Measurements from ENCODE around the gene MYO1D. TPM values are rescaled to one million over a fixed set of nuclear protein-coding genes. Genes with fewer than 3 reads are reported as not detected.
"Not testable (repeated sequence)": the region's sequence is repeated elsewhere in the genome, so short reads cannot be mapped to it uniquely, and the experiment has no call there.

Gene MYO1D
- total RNA-seq, 1 donor from 2014 or later, result 38.9 TPM

DNA sequence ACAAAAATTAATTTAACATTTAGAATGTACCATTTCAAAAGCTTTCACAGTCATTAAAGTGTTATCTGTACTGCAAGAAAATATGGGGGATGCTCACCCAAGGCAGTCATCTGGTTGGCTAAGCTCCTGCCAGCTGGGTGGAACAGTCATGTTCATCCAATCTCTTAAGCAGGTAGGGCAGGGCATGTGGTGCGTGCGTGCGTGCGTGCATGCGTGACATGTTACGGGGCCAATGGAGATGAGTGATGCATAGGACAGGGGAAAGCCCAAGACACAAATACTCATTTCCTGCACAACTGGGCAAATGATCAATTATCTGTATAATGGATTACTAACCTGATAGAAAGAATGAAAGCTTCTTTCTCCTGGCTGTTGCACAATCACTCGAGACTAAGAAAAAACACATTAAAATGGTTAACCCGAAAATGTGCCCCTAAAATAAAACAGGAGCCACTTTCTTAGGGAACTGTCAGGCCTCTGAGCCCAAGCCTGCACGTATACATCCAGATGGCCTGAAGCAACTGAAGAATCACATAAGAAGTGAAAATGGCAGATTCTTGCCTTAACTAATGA is 104.4 kb downstream of the MYO1D start:
- DNase-seq, result no peak

DNA sequence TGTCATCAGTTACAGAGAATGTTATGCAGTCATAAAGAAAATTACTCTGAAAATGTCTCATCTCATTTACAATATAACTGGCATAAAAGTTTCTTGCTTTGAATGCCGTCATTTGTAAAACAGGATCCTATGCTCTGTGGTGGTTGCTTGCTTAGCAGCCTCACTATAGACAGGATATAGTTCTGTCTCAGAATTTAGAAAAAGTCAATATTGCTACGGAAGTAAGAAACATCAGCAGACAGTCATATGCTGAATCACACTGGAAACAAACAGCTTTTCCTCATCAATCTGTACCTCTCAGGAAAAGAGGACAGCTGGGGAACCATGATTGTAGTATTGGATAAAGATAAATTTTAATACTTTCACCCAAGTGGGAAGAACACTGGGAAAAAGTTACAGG is 105.5 kb downstream of the MYO1D start:
- no peak for DNase-seq

DNA sequence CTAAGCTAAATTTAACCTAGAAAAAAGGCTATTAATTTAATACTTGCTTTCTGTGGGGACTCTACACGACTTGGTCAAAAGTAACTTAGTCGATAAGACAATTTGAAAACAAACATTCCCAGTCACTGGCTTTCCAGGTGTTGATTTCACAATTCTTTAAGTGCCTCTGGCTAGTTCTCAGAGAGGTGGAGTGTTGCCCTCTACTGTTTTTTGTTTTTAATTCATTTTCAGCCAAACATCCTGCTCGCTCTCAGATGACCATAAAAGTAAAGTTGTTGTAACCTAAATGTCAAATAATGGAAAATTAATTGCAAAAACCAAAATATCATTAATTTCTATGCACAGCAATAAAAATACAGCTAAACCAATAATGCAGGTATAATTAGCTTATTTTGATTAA is 107.1 kb downstream of the MYO1D start:
- no peak for DNase-seq

DNA sequence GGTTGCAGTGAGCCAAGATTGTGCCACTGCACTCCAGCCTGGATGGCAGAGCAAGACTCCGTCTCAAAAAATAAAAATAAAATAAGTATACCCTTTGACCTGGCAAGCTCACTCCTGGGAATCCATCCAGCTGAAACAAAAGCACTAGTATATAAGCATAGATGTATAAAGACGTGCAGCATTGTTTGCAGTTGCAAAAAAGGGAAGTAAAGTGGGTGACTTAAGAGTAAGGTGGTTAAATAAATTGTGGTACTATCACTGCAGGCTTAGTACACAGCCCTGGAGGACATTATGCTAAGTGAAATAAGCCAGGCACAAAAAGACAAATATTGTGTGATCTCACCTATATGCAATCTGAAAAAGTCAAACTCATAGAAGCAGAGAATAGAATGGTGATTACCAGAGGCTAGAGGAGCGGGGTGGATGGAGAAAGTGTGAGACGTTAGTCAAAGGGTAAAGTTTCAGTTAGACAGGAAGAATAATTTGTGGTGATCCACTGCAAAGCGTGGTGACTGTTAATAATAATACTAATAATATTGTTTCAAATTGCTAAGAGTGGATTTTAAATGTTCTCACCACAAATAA is 113.0 kb downstream of the MYO1D start:
- no peak for DNase-seq

DNA sequence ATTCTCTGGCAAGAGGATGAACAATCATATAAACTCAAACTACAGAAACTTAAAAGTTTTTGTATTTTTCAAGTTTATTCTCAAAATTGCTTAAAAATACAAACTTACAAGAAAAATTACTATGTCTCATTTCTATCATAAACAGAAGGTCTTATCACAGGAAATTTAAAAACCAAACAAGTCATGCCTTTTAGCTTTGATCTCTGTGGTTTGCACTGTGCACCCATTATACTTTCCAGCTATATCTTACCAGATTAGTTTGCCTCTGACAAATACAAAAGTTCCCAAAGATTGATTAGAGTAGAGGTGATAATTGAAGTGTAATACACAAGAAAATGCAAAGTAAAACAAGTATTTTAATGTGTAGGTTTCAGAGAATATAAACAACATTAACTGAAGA is 117.4 kb downstream of the MYO1D start:
- DNase-seq, result no peak

DNA sequence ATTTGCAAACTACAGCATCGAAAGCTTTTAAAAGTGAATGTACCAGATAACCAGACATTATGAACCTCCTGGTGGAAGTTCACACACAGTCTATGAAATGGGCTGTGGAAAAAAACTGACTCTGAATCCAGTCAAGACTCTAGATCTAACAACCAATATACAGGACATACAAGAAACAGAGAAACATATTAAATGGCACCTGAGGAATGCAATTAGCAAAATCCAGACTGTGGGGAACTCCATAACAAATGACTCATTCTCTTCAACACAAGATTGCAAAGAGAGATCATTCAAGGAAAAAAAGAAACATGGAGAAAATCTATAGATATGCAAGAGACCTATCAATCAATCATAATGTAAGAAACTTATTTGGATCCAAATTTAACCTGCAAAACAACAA is 119.0 kb downstream of the MYO1D start:
- DNase-seq, result no peak

DNA sequence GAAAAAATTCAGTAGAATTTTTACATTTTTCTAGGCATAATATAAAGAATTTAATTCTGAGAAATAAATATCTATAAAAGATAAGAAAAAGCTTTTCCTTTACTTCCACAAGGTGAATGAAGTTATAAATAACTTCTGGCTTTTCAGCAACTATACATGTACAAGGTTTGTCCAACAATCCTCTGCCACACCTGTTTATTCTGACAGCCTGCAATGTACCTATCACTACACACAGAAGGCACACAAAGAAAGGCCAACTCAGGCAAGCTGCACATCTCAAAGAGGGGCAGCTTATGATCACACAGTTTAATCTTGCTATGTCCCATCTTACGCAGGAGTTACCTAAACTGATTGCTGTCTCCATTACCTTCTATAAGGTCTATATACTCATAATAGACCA is 120.2 kb downstream of the MYO1D start:
- no peak for DNase-seq

DNA sequence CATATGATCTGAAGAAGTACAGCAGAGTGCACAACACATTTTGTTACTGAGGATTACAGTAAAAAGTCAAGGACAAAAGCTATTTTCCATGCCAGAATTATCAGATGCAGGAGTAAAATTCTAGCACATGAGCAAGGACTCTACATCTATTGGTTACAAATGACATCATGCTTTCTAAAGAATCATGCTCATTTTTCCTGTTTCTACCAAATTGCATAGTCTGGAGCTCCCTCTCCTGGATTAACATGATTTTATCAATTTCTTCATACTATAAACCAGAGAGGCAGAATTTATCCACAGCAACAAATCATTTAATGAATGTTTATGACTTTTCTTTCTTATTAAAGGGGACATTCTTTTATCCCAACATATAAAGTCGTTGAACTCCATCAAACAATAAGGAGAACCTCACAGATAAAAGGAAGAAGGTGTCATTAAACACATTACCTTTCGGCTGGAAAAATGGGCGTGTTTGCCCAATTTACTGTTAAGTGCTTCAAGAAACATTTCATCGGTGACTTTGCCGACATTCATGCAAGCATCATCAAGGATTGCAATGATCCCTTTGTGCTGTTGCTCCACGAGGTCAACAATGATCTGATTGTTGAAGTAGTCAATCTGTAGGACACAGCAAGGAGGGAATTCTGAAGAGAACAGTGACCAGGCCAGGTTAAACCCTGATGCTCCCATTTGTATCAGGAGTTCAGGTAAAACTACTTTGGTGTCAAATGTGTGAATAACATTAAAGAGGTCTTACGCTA is 121.7 kb downstream of the MYO1D start:
- DNase-seq, result peak; percentile 92

DNA sequence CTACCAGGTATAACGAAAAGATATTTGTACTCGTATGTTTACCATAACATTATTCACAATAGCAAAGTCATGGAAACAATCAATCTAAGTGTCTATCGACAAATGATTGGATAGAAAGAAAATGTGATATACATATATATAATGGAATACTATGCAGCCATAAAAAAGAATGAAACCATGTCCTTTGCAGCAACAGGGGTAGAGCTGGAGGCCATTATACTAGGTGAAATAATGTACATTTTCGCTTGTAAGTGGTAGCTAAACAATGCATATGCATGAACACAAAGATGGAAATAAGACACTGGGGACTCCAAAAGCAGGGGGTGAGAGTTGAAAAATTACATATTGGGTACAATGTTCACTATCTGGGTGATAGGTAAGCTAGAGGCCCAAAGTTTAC is 124.0 kb downstream of the MYO1D start:
- DNase-seq, result no peak

DNA sequence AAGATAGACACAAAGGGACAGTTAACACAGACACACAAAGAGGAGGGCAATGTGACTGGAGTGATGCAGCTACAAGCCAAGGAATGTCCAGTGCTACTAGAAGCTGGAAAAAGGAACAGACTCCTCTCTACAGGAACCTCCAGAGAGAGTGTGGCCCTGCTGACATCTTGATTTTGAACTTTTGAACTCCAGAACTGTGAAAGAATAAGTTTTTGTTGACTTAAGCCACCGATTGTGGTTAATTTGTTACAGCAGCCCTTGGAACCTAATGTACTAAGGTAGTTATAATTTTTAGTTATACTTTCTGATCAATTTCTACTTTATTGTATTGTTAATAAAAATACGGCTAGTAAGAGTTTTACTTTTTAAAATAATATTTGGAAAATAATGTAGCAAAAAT is 129.1 kb downstream of the MYO1D start:
- no peak for DNase-seq

DNA sequence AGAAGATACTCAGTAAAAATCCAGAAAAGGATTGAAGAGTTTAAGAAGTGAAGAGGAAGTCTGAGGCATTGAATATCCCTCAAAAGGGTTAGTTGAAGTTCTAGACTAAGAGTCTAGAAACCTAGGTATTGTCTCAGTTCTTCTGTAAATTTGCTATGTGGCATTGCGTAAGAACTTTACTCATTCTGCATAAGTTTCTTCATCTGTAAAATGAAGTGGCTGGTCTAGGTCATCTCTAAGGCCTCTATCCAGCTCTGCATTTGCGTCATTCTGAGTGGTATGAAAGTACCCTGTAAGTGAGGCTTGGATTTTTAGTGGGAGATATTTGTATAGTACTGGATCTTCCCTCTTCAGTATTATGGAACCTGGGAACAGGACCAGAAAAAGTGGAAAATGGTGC is 130.2 kb downstream of the MYO1D start:
- DNase-seq, result no peak

DNA sequence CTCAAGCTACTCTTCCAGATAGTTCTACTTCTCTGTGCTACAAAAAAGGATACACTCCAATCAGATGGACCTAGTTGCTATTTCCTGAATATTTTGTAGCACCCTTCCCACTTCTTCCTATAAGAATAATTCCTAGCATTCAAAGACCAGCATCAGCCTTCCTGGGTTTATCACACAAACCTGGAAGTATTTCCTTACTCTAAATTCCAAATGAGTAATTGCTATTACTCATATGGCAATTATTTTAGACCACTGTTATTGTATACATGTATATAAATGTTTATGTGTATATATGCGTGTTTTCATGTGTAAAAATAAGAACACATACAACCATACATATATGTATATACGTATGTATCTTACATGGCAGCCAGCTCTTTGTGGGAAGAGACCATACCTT is 130.6 kb downstream of the MYO1D start:
- no peak for DNase-seq

DNA sequence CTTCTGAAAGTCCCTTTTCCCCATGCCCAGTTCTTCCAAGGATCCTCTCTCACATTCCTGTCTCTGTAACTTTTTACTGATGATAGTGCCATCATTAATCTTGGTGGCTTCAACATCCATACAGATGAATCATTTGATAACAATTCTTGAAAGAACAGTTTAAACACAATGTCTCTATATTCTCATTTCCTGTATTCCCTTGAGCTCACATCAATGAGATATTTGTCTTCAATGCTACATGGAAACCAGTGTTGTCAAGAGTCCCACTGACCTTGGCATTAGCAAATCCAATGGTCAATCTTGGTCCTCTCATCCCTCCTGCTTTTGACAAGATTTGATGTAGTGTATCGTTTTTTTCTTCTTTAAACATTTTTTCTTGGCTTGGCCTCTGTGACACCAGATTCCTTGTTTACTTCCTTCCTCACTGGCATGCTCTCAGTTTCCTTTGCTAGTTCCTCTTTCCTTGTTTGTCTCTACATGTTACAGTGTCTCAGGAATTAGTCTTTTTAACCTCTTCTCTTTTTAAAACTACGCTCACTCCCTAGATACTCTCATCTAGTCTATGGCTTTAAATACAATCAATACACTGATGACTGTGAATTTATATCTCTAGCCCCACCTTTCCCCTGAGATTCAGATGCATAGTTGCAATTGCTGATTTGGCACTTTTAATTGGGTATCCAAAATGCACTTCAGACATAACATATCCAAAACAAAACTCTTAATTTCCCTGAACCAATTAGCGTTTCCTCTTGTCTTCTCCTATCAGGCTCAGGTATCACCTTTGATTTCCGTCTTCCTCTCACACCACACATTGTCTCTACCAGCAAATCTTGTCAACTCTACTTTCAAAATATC is 134.0 kb downstream of the MYO1D start:
- no peak for DNase-seq

DNA sequence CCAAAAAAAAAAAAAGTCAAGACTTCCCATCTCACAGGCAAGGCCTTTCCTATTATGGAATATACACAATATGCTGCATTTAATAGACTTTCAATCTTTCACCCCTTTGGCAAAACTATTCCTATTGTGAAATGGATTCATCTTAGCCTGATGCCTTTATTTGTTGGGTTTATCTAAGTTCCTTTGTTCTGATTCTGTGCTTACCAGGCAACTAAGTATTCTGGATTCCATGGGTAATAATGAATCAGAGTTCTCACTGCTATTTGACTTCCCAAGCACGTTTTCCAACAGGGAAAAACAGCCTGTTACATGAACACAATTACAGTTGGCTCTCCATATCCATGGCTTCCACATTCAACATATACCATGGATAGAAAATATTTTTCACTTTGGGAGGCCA is 135.5 kb downstream of the MYO1D start:
- no peak for DNase-seq

DNA sequence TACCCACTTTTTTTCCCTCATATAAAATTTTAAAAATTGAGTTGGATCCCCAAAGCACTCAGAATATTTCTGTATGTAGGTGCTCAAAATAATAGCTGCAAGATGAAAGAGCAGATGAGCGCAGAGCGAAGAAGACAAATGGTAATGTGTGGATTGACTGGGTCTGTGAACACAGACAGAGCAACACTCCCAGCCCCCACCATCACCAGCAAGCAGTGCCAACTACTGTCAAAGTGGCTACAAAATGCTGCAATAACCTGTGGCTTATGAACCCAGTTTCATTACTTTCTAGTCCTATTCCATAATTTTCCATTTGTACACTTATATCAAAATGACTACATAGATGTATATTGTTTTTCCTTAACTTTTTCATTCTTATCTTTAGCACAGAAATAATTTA is 137.2 kb downstream of the MYO1D start:
- DNase-seq, result no peak

DNA sequence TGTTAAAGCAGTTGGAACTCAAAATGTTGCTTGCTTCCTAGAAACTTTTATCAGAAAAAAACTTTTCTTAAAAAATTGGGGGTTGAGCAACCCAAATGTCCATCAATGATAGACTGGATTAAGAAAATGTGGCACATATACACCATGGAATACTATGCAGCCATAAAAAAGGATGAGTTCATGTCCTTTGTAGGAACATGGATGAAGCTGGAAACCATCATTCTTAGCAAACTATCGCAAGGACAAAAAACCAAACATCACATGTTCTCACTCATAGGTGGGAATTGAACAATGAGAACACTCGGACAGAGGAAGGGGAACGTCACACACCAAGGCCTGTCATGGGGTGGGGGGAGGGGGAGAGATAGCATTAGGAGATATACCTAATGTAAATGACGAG is 137.8 kb downstream of the MYO1D start:
- not testable (repeated sequence) for DNase-seq

DNA sequence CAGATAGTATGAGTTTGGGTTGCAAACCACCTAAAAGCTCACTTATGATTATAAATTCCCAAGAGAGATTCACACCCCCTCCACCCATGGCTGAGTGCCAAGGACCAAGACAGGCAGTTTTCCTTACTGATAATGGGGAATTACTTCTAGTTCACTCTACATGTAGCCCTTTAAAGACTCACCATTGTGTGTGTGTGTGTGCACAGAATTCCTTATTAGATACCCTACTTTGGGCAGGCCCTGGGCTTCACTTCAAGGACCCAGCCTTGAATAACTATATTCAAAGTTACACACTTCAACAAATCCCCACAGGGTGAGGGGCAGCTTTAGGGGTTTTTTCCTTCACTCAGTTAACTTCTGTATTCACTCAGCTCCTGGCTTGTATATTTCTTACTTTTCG is 143.5 kb downstream of the MYO1D start:
- DNase-seq, result no peak

DNA sequence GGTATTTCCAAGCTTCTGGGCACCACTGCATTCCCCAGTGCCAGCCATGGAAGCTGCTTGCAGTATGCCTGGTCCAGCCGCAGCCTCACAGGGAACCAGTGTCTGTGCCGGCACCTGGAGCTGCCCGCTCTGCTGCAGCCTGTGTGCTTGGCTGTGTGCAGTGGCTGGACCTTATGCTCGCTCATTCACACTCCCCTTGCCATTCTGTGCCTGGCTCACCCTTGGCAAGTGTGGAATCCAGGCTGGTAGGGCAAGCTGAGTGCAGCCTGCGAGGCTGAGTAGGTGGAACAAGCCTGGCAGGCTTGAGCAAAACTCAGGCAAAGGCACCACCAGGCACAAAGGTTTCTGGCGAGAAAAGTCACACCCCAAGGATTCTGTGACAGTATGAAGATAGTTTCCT is 144.0 kb downstream of the MYO1D start:
- no peak for DNase-seq

DNA sequence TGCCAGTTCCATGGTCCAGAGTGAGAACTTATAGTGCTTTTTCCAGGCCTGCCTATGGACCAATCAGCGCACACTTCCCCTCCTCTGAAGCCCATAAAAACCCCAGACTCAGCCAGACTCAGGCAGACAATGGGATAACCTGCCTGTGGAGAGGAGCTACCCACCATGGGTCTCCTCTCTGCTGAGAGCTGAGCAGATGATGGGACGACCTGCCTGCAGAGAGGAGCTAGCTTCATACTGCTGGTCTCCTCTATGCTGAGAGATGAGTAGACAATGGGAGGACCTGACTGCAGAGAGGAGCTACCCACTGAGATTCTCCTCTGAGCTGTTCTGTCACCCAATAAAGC is 144.7 kb downstream of the MYO1D start:
- DNase-seq, result no peak

DNA sequence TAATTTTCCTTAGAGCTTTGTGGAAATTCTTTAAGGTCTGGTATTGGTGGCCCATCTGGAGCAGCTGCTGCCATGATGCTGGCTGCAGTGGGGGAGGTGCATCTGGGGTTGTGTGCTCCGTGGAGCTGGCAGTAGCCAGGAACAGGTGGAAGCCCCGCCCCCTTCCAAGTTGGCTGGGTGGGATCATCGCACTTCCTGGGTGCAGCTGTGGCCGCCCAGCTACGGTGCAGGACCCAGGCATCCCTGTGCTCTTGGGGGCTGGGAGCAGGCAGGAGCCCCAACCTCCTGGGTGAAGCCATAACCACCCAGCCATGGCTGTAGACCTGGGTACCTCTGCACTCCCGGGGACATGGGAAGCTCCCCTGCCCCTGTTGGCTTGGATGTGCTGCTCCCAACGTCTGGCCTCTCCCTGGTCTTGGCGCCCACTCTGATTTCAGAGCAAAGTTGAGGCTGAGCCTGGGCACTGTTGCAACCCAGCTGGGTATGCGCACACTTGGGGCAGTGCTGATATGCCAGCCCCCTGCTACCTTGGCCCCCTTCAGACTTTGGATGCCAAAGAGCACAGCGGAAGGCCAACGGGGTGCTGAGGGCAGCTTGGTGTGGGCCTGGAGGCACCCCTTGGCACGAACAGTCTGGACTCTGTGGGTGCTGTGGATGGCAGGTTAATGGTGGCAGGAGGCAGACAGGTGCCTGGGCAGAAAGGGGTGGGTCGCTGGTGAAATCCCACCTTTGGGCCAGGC is 145.2 kb downstream of the MYO1D start:
- DNase-seq, result no peak

DNA sequence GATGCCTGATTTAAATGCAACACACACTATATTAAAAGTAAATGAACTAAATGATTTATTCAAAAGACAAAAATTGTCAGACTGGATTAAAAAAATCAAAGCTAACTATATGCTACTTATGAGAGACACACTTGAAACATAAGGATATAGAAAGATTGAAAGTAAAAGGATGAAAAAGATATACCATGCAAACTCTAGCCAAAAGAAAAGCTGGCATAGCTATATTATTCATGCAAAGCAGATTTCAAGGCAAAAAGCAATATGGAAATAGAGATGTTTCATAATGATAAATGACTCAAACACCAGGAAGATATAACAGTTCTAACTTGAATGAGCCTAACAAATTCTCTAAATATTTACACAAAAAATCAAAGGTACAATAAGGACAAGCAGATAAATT is 149.2 kb downstream of the MYO1D start:
- no peak for DNase-seq

DNA sequence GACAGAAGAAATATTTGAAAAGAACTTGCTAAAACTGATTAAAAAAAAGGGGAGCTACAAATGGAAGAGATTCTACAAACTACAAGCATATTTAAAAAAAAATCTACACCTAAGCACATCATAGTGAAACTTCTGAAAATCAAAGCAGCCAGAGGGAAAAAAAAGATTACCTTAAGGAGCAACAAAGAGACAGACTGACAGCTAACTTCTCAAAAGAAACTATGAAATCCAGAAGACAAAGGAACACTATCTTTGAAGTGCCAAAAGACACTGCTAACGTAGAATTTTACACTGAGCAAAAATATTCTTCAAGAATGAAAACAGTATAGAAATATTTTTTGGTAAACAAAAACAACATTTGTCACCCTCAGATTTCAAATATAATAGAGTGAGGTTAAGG is 151.2 kb downstream of the MYO1D start:
- DNase-seq, result no peak
